ENCODE measurements around the gene CD200R1L.

Gene CD200R1L

DNA sequence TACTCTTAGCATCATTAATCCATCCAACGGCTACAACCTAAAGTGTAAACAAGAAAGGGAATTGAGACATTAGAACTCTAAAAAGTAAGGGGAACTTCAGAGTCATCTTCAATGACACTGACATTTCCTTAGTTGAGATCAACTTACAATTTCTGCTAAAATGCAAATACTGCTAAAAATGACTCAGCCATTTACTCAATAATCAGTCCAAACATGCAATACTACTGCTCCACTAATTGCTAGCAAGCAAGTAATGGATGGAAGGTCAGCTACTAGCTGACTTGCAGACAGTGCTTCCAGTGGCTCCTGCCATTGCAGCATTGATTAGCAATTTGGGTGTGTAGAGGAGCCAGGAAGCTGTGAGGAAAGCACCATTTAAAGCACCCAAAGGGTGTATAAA is 28.4 kb downstream of the CD200R1L start:
- no peak for DNase-seq (ENCODE audit: low read depth in 2 of 2)

DNA sequence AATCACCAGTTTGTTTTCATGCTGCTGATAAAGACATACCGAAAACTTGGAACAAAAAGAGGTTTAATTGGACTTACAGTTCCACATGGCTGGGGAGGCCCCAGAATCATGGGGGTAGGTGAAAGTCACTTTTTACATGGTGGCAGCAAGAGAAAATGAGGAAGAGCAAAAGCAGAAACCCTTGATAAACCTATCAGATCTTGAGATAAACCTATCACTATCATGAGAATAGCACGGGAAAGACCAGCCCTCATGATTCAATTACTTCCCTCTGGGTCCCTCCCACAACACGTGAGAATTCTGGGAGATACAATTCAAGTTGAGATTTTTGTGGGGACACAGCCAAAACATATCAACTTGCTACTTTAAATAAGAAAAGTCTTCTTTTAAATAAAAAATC is 28.9 kb downstream of the CD200R1L start:
- DNase-seq (ENCODE audit: low read depth in 2 of 2): no peak

DNA sequence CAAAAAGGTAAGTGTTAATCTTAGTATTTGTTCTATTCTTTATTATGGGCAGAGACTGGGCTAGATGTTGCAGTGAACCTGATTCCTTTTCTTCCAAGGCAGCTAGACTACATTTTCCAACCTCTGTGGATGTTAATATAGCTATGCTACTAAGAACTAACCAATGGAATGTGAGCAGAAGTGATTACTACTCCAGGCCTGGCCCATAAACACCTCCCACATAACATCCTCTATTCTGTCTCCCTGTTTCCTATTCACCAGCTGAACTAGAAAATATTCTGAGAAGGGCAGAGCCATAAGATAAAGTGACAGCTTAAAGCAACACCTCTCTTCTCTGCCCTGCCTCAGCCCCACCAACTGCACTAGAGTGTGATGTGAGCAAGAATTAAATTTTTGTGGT is 29.4 kb downstream of the CD200R1L start:
- DNase-seq (ENCODE audit: low read depth in 2 of 2): no peak

DNA sequence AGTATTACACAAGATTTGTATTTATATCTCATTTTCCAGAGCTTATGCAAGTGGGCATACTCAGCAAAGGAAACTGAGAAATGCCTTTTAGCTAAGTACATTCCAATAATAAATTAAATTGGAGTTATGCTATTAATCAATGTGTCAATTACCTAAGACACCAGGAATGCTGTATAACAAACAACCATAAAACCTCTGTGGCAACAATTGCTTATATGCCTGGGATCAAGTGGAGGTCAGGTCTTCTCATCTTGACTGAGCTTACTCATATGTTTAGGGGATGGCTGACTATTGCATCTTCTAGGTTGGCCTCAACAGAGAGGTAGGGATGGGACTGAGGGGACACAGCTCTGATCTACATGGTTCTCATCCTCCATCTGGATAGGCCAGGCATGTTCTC is 30.7 kb downstream of the CD200R1L start:
- no peak for DNase-seq (ENCODE audit: low read depth in 2 of 2)

DNA sequence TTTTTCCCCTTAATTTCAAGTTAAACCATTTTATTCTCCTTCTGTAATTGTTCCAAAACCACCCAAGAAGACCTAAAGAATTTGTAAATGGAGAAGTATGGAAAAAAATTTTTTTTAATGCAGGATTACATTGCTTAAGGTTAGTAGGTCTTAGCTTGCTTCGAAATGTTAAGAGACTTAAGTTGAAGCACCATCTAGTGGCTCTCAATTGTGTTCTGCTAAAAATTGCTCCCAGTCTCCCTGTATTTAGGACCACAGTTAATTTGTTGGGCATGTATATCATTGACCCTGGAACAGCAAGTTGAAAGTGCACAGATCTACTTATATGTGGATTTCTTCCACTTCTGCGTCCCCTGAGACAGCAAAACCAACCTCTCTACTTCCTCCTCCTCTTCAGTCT is 32.4 kb downstream of the CD200R1L start:
- no peak for DNase-seq (ENCODE audit: low read depth in 2 of 2)

DNA sequence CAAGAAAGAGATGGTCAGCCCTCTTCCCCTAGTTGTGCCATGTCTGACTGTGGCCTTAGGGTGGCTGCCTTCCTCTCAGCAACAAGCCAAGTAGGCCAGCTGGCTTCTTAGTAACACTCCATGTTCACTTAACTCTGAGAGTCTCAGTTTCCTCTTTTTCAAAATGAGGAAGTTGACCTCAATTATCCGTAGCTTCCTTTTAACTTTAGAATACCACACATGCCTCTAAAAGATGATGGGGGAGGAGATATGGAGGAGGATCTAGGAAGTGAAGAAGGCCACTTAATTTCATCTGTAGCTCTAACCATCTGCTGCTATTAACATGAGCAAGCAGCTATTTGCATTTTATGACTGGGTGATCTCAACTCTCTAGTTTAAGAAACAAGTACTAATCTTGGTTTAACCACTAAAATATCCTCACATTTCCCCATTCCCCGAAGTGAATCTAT is 32.9 kb downstream of the CD200R1L start:
- no peak for DNase-seq (ENCODE audit: low read depth in 2 of 2)

DNA sequence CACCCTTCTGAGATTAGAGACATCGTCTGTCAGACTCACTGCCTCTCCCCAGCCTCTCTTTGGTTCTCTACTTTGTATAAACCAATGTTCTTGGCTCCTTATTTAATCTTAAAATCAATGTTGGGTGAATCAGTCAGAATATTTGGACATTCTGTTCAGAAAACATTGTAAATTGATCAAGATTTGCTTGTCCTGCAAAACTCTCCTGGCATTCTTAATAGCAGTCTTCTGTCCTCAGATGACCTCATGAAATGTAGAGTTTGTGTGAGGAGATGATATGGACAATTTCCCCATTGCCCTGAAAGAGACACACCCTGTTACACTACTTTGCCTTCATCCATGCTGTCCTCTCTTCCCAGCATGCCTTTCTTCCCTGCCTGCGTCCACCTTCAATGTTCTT is 33.6 kb downstream of the CD200R1L start:
- no peak for DNase-seq (ENCODE audit: low read depth in 2 of 2)

DNA sequence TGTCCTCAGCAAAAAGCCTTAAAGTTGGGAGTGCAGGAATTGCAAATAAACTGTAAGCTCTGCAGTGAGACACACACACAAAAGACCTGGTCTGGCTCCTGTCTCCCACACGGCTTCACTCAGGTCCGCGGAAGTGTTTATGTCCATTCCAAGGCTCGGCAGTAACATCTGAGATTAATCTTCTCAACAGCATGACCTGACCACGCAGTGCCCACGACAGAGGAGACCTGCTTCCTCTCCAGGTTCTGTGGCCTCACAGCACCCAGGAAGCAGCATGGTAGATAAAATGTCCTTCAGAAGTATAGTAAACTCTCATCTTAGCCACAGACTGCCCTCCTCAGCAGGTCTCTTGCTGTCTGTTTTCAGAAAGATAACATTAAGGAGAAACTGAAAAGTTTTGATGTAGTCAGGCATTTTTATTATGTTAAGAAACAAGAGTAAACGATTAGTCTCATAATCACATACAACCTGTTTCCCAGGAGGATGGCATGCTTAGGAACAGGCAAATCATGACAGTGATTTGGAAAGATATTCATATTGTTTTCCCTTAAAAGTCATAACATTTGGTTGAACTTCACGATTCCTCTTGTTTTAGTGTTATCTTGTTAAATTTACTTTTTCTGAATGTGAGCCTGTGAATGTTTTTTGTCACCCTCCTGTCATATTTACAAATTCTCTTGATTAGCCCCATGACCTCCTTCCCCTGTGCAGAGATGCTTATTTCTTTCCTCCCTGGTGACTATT is 34.6 kb downstream of the CD200R1L start:
- DNase-seq (ENCODE audit: low read depth in 2 of 2): no peak

DNA sequence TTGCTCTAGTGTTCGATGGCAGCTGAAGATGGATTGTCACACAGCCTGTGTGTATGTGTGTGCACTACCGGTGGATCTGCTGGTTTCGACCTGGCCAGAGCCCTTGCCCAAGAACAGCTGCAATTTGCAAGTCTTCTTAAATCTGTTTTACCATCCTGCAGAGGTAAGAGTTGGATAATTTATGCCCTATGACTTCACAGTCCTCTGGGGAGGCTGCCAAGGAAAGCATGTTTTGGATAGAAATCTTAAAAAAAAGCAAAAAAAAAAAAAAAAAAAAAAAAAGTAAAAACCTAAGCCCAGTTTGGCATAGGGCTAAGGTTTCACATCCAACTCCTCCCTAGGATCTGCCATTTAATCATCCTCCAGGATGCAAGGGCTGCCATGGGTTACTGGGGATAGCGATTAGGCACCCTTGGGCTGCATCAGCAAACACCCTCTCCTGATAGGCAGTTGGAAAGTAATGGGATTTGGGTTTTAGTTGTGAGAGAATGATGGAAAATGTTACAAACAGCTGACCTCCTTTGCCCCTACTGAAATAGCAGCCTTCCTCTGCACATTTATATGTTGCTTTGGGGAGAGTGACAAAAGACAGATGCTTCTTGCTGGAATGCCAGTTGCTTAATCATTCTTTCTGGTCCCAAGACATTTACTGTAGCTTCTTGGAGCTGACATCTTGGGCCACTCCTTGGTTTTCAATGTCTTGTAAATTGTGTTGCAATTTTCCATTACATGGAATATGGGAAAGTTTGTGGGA is 35.4 kb downstream of the CD200R1L start:
- no peak for DNase-seq (ENCODE audit: low read depth in 2 of 2)

DNA sequence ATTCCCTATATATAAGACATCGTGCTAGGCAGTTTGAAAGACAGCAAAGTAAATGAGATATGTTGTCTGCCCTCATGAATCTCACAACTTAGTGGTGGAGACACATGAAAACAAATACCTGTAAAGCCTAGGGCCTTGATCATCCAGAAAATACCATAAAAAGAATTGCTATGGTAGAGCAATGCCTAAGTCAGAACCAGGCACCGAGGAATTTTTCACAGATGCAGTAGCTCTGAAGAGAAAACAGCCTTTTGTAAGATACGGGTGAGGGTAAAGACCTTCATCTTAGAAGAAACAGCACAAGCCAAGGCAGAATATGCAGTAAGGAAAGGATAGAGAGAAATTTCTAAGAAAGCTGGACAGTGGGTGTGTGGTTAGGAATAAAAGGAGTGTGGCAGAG is 36.1 kb downstream of the CD200R1L start:
- DNase-seq (ENCODE audit: low read depth in 2 of 2): no peak

DNA sequence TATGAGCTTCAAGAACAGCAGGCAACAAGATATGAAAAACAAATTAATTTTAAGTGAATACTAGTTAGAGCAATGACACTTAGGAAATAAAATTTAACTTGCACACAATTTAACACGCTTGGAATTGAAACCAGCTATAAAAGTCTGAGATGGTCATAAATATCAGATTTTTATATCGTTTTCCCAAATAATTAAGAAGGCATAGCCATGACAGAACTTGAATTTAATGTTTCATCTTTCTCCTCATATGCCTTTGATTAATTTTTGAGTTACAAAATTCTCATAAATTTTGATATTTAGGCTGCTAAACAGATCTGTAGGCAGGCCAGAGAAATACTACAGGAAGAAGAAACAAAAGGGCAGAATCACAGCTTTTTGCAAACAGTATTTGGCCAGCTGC is 38.5 kb downstream of the CD200R1L start:
- no peak for DNase-seq (ENCODE audit: low read depth in 2 of 2)

DNA sequence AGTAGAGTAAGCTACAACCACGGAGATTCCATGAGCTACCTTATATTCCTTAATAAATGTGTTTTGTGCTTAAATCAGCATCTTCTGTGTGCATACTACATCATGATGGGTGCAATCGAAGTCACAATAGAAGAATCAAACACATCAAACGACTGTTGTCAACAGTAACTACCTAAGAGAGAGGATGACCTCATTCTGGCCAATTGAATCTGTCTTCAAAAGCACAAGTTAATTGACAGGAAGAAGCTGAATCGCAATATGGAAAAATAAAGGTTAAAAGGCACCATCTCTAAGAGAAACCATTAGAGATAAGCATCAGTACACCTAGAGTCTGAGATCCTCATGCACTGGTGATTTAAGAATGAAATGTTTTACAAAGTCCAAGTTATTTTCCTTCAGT is 39.0 kb downstream of the CD200R1L start:
- no peak for DNase-seq (ENCODE audit: low read depth in 2 of 2)

DNA sequence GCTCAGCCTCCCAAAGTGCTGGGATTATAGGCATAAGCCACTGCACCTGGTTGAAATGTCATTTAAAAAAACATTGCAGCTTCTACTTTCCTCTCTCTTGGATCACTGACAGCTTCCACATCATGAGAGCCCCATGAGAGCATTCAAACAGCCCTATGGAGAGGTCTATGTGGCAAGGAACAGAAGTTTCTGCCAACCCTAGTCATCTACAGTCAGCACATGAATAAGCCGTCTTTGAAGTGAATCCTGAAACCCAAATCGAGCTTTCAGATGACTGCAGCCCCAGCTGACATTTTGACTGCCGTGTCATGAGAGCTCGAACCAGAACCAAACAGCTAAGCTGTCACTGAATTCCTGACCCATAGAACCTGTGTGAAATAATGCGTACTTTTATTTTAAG is 39.8 kb downstream of the CD200R1L start:
- DNase-seq (ENCODE audit: low read depth in 2 of 2): no peak

DNA sequence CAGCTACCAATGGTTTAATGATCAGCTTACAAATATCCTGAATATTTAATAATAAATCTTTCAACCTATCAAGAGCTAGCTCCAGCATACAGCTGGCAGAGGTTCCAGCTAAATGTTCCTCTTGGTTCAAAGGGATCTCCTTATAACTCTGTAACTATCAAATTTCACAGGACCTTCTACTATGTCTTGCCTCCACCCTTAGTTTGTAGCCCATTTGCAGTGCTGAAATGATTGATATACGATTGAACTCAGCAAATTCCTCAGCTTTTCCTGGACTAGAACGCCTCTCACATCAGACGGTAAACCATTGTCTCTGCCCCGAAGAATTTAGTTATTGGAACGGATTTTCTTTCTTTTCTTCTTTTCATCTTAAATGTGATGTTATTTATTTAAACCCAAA is 41.5 kb downstream of the CD200R1L start:
- no peak for DNase-seq (ENCODE audit: low read depth in 2 of 2)

DNA sequence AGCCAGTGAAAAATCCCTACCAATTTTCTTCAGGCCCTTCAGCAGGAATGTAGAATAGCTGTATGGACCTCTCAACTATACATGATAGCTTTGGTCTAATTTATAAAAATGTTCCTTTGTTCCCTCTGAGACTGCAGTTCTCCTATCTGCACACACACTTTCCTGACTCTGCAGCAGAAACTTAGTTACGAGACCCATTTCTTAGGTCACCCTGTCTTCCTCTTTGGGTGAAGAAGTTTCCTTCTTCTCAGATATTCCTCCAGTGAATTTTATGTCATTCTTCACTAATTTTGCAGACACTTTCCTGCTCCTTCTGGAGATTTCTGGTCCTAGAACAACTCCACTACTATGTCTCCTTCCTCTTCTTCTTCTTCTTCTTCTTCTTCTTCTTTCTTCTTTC is 42.6 kb downstream of the CD200R1L start:
- DNase-seq (ENCODE audit: low read depth in 2 of 2): no peak

DNA sequence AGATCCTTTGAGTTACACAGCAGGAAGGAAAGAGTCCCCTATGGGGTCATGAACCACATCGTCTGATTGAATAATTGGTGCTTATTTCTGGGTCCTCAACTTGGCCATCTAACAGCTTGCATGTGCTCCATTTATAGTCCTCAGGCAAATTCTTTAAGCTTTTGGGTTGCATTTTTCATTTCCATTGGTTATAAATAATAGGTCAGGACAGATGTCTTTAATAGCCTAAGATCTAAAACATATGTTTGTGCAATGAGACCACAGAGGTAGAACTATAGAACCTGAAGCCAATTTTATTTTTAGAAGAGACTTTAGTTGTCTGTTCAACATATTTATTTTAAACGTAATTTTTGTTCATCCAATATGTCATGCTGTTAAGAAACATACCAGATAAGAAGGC is 43.2 kb downstream of the CD200R1L start:
- DNase-seq (ENCODE audit: low read depth in 2 of 2): no peak

DNA sequence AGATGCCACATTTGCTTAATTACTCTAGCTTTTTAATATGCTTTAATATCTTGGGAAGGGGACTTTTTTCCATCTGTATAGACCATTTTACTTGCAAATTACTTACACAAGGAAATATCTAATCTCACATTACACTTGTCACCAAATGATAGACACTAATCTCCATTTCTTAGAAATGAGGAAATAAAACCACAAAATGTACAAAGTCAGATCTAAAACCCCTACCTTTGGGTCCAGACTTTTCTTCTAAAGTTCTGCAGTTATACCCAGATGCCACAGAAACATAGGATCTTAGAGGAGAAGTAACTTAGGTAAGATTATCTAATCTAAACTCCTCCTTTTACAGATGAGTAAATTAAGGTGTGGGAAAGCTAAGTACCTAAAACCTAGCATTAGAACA is 44.3 kb downstream of the CD200R1L start:
- DNase-seq (ENCODE audit: low read depth in 2 of 2): no peak

DNA sequence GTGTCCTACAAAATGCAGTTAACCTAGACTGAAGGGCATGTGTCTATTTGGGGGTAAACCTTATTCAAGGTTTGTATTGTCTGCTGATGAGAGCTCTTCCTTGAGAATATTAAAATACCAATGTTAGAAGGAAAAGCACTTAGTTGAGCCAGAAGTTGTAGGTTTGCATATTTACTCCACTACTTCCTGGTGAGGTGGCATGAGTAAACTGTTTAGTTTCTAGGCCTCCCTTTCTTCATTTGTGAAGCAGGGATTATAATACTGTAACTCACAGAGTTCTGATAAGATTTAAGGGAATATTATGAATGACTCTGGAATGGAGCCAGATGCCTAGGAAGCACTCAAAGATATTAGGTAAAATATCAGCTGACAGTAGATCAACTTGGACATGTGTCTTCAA is 46.7 kb downstream of the CD200R1L start:
- DNase-seq (ENCODE audit: low read depth in 2 of 2): no peak

DNA sequence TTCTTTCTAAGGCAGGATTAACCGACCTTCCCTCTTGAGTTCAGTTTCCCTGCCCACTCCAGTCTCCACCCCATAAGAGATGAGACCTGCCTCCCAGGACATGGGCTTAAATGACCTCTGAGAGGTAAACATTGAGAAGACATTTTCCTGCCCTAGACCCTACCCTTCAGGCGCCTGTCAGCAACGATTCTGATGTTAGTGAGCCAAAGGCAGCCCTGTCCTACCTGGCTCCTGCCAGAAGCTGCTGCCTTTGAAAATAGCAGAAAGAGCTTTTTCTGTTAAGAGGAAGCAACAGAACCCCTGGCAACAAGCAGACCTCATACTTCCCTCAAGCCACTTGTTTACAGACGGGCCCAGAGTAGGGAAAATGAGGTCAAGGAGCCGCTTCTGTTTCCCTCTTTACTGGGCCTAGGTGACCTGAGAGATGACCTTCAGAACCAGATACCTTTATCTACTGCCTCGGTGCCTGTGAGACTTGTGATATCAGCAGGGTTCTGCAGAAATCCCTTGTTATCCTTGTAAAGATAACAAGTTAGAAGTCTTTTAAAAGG is 52.0 kb downstream of the CD200R1L start:
- DNase-seq (ENCODE audit: low read depth in 2 of 2): no peak

DNA sequence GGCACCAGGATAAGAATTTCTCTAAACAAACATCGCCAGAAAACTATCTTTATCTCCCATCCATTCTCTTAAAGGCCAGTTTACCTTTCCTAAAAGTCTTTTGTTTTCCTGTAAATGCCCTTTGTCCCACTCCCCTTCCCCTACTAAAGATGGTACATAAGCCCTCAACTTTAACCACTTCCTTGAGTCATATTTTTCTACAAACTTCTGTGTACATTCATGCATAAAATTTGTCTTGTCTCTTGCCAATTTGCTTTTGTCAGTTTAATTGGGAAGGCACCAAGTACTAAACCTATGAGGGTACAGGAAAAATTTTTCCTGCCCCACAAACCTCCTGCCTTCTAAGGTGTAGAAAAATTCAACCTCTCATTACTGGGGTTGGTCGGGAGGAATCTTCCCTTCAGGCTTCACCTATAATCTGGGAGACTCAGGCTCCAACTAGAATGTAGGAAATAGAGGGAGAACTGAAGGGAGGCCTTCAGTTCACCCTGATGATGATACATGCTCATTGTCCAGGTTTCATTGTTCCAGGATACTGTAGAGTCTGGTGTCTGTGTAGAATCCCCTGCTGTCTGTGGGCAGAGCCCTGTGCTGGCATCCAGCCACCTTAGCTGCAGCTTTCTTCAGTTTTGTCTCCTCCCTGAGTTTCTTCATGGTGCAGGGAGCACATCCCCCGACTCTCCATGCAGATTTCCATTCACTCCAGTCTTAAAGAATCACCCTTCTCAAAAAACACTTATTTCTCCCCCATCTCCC is 53.2 kb downstream of the CD200R1L start:
- no peak for DNase-seq (ENCODE audit: low read depth in 2 of 2)

DNA sequence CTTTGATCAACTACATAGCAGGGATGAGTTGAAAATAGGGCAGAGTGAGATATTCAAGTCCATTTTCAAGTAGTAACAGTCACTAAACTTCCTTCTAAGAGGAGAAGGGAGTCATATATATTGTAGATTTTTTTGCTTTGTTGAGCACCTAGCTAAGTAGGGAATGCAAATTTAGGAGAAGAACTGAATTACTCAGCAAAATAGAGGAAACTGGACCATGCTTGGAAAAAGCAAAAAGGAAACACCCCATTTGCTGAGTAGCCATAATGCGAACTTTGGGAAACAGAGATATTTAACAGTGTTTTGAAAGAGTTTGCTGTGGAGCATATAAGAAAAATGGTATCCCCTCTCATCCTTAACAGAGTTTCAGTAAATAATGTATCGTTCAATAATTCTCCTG is 54.9 kb downstream of the CD200R1L start:
- no peak for DNase-seq (ENCODE audit: low read depth in 2 of 2)

DNA sequence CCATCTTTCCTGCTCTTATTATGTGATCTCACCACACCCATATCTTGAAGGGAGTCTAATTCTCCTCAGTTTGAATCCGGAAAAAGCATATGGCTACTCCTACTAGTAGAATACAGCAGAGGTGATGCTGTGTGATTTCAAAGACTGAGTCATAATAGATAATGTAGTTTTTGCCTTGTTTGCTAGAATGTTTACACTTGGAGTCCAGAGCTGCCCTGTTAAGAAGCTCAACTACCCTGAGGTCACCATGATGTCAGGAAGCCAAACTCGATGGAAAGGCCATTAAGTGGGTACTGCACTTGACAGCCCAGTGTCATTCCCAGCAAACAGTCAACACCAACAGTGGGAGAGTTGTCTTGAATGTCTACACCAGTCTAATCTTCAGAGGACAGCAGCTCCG is 56.9 kb downstream of the CD200R1L start:
- DNase-seq (ENCODE audit: low read depth in 2 of 2): no peak

Data from stimulated activated CD8-positive, alpha-beta memory T cell treated with anti-CD3 and anti-CD28 coated beads, Interleukin-15, amount 100 ng/mL, for 4 hours (primary cell).